NCI-H1417 (cell line): Measurements from ENCODE around the gene SPRY2.
A peak's percentile ranks its signal among the peaks of the same experiment; 100 is the strongest.

ENCODE experiments used
- DNase-seq, 3 experiments: peaks; one replicate each; lab custom pipeline; 2025; lab: John Stamatoyannopoulos, UW

The SPRY2 gene, protein sequence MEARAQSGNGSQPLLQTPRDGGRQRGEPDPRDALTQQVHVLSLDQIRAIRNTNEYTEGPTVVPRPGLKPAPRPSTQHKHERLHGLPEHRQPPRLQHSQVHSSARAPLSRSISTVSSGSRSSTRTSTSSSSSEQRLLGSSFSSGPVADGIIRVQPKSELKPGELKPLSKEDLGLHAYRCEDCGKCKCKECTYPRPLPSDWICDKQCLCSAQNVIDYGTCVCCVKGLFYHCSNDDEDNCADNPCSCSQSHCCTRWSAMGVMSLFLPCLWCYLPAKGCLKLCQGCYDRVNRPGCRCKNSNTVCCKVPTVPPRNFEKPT

DNA sequence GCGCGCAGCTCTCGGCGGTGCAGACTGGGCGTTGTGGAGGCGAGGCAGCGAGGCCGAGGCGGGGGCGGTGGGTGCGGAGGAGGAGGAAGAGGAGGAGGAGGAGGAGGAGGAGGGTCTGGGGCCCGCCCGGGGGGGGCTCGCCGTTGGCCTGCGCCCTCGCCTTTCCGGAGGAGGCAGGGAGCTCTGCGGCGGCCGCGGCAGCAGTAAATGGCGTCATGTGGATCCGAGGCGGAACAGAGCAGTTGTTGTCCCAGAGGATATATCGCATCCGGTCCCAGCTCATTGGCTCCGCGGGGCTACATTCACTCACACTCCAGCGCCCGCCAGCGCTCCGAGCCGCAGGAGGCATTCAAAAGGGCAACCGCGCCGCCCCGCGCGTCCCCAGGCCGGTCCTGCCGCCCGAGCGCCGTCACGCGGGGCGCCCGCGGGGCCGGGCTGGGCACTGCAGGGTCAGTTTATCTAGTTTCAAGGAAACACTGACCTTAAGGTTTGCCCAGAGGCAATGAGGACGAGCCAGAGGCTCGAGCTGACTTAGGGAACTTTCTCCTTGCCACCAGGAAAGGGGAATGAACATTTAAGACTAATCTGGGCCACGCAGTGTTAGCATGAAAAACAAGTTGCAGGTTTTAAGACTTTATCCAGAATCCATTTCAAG is at the start of gene SPRY2:
Gene SPRY2 (minus strand): TSS at position 26 of the 655 bp plus-strand sequence. CDS start 3,421 bp downstream, outside the sequence.
- DNase-seq = peak in 2 of 3 experiments; percentile 86 to 90

DNA sequence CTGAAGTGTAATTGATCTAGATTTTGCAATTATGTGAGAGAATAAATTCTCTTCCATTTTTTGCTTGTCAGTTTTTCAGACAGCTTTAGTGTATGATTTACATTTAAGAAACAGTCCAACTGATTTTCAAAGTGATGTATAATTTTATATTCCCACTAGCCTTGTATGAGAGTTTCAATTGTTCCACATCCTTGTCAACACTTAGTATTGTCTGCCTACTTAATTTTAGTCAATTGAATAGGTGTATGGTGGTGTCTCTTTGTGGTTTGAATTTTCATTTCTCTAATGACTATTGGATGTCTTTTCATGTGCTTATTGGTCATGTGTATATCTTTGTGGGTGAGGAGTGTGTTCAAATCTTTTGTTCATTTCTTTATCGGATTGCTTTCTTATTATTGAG is 49.4 kb upstream of the SPRY2 start:
- DNase-seq = no peak

DNA sequence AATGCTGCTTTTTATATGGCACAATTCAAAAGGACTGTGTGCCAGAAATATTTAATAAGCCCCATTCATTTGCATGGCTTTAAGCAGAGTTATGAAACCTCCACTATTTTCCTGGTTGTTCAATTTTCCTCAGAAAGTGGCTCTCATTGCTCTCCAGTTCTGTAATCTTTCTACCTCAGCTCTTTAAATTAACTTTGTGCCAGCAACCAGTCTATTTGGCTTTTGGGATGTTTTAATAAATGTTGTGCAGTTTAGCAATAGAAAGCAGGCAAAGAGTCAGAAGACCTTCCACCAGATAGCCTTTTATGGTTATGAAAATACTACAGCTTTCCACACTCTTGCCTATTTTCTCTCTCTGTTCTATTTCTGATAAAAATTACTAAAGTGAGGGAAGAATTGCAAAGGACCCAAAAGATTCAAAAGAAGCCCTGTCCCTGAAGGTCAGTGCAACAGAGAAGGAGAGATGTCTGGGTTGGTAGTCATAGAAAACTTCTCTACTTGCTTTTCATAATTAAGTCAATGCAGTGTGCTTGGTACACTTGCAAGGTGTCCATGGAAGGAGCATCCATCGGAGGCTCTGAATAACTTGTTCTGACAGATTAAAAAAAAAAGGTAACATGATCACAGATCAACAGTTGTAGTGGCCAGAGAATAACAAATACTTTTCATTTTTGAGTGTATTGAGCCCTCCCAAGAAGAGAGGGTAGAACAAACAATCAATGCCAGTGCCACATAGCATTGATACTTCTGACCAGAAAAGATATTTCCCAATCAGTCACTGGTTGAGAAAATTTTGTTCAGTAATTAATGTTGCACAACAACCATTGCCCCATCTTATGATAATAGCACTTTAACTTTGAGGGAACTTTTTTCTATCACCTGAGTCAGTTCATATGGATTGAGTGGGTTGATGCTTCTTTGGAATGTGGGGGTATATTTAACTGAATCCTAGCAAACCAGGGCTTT is 48.4 kb upstream of the SPRY2 start:
- DNase-seq = no peak

DNA sequence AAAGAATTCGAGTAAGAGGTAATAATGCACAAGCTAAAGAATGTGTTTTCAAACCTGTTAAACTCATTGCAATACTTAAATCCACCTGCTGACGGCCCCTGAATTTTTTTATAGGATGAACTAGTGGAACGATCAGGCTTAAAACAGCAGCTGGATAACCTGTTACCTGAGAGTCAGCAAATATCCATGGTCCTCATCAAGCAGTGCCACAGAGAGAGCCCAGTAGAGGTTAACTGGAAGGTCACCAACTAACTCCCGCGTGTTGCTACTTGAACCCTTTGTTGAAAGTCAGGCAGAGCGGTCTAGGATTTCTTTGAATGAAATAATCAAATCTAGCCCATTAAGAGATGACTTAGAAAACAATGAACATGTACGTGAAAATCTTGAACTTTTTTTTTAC is 47.6 kb upstream of the SPRY2 start:
- DNase-seq = no peak

DNA sequence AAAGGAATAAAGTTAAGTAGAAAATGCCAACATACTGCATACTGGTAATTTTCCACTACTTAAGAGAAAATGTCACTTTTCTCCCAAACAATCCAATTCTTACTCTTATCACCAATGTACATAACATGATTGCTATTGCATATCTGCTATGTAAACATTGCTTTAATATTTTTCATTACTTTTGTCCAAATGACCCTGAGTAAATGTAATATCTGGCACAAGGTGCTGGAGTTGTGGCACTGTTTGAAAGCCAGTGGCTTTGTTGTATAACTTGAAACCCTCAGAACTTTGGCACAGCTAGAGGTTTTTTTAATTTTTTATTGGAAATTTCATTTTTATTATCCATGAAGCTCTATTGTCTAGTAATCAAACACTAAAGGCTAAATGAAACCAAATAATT is 45.7 kb upstream of the SPRY2 start:
- DNase-seq = no peak

GRCh38 chr13:80386002-80386401 is 45.1 kb upstream of the SPRY2 start:
- DNase-seq = no peak

GRCh38 chr13:80382576-80382975 is 41.6 kb upstream of the SPRY2 start:
- peak in 2 of 3 experiments; percentile 22 to 66 for DNase-seq

DNA sequence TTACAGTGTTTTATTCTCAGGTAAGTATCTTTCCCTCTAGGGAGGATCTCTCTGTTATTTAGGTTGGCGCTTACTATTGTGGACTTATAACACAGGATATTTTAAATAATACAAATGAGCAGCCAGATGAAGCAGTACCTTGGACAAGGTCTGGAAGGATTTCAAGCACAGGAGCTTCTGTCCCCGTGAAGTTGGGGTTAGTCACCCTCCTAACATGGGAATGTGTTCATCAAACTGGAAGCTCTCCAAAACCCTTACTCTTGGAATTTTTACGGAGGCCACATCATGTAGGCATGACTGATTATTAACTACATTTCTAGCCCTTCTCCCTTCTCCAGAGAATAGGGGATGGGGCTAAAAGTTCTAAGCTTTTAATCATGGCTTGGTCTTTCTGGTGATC is 38.3 kb upstream of the SPRY2 start:
- DNase-seq = no peak

GRCh38 chr13:80376554-80376953 is 35.6 kb upstream of the SPRY2 start:
- no peak for DNase-seq

DNA sequence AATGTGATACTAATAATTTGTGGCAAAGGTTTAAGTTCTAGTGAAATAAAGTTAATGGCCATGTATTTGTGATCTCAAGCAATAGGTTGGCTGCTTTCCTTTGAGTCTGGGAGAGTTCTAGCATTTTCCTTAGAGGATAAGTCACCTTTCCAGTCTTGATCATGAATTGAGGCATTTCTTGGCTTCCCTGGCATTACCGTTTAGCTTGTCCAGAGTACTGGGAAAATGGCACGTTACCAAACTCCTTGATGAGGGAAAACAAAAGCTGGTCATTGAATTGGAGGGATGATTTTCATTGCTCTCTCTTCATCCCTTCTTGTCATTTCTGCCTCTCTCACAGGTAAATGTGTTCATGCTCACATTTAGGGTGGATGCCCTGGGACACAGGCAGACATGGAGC is 34.0 kb upstream of the SPRY2 start:
- DNase-seq = no peak

GRCh38 chr13:80374444-80374843 is 33.5 kb upstream of the SPRY2 start:
- no peak for DNase-seq

DNA sequence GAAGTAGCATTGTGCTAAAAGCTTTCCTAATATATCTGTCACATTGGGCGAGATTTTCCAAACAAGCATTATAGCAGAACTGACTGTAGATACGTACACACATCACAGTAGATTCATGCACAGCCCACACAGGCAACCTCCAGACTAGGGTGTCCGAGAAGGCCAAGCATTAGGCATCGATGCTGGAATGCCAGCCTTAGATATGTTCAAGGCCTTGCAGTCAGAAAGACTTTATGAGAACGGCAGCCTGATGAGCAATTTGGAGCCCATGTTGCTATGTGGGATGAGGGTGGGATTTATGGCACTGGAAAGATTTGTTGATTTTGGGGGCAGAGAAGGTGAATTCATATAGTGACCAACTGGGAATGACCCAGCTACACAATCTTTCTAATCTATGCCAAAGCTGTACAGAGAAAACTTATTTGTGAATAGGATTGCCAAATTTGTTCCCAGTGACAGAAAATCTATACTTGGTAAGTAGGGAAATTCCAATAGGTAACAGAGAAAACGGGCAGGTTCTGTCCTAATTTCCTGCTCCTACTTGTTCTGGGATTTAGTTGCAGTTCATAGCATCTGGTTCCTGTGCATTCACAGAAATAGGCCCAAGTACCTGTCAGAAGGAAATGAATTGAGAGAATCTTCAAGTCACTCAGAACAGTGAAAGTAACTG is 31.0 kb upstream of the SPRY2 start:
- DNase-seq = no peak

GRCh38 chr13:80367473-80367872 is 26.5 kb upstream of the SPRY2 start:
- no peak for DNase-seq

- DNase-seq = peak in 2 of 3 experiments; percentile 9 to 59
Measured at GRCh38 chr13:80363890-80364503, 23.1 kb upstream of the SPRY2 start.

DNA sequence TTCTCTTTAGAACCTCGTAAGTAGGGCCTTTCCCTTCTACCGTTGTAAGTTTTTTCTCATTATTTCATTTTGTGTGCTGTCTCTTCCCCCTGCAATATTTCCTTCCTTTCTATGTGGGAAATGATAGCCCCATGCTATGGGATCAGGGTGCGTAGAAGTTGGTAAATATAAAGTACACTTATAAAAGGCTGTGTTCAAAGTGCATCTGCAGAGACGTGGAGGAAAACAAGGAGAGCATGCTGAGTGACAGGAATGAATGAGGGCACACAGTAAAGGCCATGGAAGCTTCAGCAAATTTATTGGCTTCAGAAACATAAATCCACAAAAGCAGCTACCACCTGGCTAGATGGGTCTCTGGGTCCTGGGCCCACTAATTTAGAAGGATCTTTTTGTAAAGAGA is 21.6 kb upstream of the SPRY2 start:
- no peak for DNase-seq

DNA sequence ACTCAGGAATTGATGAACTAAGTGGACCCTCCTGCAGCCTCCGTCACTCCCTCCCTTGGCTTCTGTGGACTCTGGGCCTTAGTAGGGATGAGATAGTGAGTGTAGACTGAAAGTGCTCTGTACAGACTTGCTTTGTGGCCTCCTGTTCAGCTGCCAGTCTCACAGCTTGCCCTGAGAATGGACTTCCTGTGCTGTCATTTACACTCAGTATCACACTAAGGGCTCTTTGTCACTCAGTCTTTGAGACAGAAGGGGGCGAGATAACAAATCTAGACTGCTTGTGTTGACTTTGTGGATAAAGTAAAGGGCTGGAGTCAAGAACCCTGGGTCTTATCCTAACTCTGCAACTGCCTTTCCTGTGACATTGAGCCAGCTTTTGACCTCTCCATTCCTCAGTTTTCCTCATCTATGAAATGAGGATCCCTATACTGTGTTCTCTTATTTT is 21.0 kb upstream of the SPRY2 start:
- DNase-seq = peak in 2 of 3 experiments; percentile 26 to 54

GRCh38 chr13:80361298-80361697 is 20.4 kb upstream of the SPRY2 start:
- peak in 1 of 3 experiments; percentile 35 for DNase-seq

DNA sequence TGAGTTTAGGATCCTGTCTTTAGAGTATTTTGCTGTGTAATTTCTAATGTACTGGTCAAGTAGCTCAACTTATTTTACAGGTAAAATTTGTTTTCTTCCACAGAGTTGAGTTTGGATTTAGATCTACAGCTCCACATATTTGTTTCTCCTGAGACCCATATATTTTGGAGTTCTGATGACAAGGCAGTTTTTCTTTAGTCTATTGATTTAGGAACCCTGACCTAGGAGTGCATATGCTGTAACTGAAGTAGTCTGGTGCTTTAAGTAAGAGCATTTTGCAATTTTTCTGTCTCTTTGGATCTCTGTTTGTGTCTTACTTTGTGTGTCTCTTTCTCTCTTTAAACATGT is 19.5 kb upstream of the SPRY2 start:
- peak in 1 of 3 experiments; percentile 78 for DNase-seq

DNA sequence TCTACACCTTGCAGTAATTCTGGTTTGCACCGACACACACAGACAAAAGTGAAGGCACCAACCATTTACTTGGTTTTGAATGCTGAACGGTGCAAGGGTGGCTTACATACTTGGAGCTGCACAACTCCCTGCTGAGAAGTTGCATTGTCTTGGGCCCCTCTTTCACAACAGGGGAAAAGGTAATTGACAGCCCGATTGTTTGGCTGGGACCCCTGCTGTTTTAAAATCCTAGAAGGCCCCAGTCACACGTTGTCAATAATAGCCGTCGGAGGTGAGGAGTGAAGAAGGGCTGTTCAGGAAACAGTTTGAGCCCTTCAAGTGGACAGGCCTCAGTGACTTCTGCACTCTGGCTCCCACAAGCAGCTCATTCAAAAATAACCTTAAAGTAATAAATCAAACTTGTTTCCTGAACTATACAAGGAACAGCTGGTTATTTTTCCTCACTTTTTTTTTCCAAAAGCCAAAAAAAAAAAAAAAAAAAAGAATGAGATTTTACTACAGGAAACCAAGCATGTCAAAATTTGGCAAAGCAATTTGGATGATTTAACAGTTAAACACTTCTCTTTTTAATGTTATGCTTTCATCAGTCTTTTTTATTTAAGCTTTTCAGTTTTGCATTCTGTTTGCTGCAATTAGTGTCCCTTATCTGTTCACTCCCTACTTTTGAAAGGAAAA is 19.0 kb upstream of the SPRY2 start:
- peak in 2 of 3 experiments; percentile 91 to 99 for DNase-seq

DNA sequence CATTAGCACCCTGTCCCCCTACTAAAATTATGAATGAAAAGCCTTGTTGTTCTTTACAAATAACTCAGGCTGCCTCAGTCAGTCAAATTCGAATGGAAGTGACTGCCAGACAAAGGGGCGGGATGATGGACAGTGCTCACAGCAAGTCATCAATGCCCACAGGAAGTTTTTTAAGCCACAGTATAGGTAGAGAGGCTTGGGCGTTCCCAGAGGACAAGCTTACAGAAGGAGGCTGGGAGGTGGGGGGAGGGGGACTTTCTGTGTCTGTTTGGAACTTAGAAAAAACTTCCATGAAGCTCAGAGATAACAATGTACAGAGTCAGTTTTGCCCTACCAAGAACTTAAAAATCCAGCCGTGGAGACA is 18.5 kb upstream of the SPRY2 start:
- DNase-seq = no peak
